ENCODE results near the gene CXCL13. TPM values are rescaled to one million over a fixed set of nuclear protein-coding genes. Genes with fewer than 3 reads are reported as not detected.
"Not testable (repeated sequence)": the region's sequence is repeated elsewhere in the genome, so short reads cannot be mapped to it uniquely, and the experiment has no call there.

The CXCL13 gene, protein sequence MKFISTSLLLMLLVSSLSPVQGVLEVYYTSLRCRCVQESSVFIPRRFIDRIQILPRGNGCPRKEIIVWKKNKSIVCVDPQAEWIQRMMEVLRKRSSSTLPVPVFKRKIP
- total RNA-seq = not detected
- total RNA-seq (2013) = not detected

DNA sequence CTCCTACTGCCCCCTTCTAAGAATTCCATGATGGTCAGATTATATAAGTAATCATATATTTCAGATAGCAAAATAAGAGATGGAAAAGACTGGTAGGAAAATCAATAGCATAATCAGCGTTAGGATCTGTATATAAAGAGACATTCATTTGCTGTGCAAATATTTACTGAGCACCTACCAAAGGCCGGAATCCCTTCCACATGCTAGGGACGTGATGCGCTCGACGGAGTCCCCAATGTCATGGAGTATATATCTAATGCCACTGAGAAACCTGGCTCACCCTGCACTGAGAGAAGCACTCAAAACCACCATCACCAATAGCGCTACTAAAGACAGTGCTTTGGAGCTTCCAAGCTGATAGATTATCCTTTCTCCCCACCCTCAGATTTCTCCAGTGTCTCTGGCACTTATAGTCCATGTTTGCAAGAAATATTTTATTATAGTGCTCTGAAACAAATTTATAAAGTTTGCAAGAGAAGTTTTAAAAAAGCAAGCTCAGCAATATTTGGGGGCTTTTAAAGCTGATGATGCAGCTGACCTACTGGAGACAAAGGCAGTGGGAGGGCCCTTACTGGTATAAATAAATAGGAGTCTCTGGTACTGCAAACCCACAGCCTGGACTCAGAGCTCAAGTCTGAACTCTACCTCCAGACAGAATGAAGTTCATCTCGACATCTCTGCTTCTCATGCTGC, at the start of gene CXCL13:
Gene CXCL13, plus strand, starts transcription at position 611 of the 693 bp plus-strand sequence. Its CDS starts 46 bp downstream, at position 657.
- H3K4me1 ChIP-seq (ENCODE audit: control insufficient read depth, insufficient read depth, low read length) = no peaks in the 10 kb centered on the region
- H3K36me3 Mint-ChIP-seq = no peaks in the 10 kb centered on the region
- peaks cover 0 to 19% of the 10 kb centered on the region in 2 donors for H3K27me3 Mint-ChIP-seq (ENCODE audit: low read depth in 2 of 2)
- no peak for ATAC-seq
- no peaks in the 10 kb centered on the region for H3K27me3 ChIP-seq (ENCODE audit: control insufficient read depth, insufficient read depth, low read length)
- no peaks in the 10 kb centered on the region for H3K9me3 ChIP-seq (ENCODE audit: control insufficient read depth, insufficient read depth, low read length)
- H3K9me3 Mint-ChIP-seq = no peaks in the 10 kb centered on the region
- H3K27ac ChIP-seq (ENCODE audit: low read length) = no peak within 1 kb of the TSS
- no peak within 1 kb of the TSS for H3K4me3 ChIP-seq (ENCODE audit: low read length)
- 93% methylated on average over 8 of the region's 8 CpGs for WGBS (ENCODE audit: insufficient coverage)
- no peaks in the 10 kb centered on the region for H3K4me1 Mint-ChIP-seq
- no peak within 1 kb of the TSS for H3K4me3 Mint-ChIP-seq
- no peaks in the 10 kb centered on the region for H3K36me3 ChIP-seq (ENCODE audit: control insufficient read depth, insufficient read depth, low read length)
- no peak for DNase-seq
- intact Hi-C loops (cut with micrococcal nuclease) = no loop called here
- TF ChIP-seq, protein P1, sequence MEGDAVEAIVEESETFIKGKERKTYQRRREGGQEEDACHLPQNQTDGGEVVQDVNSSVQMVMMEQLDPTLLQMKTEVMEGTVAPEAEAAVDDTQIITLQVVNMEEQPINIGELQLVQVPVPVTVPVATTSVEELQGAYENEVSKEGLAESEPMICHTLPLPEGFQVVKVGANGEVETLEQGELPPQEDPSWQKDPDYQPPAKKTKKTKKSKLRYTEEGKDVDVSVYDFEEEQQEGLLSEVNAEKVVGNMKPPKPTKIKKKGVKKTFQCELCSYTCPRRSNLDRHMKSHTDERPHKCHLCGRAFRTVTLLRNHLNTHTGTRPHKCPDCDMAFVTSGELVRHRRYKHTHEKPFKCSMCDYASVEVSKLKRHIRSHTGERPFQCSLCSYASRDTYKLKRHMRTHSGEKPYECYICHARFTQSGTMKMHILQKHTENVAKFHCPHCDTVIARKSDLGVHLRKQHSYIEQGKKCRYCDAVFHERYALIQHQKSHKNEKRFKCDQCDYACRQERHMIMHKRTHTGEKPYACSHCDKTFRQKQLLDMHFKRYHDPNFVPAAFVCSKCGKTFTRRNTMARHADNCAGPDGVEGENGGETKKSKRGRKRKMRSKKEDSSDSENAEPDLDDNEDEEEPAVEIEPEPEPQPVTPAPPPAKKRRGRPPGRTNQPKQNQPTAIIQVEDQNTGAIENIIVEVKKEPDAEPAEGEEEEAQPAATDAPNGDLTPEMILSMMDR (IDR thresholded peaks at IDR 0.05) = no peak
- no peak within 1 kb of the TSS for H3K27ac Mint-ChIP-seq

DNA sequence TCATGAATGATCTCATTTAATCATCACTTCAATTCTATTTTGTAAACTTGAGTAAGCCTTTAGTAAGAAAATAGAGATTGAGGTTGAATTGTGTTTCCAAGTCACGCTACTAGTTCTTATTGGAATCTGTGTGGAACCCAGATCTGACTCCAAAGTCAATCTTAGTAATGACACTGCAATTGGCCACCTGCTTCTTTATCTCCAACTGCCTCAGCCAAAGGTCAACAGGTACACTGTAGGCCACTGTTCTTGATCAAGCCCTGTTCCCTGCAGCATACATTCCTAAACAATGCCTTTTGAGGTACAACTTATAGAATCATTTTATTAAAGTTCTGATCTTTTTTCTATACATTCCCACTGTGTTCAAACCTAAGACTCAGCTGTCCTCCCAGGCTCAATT, 45.5 kb upstream of the CXCL13 start:
- ATAC-seq (no peak), DNase-seq (no peak)
- no peaks in the 10 kb centered on the region for H3K27me3 ChIP-seq (ENCODE audit: control insufficient read depth, insufficient read depth, low read length)
- intact Hi-C loops (cut with micrococcal nuclease) = no loop called here
- H3K4me3 Mint-ChIP-seq = no peak overlapping the region
- H3K27ac ChIP-seq (ENCODE audit: low read length) = no peak overlapping the region
- H3K4me3 ChIP-seq (ENCODE audit: low read length) = no peak overlapping the region
- H3K27me3 Mint-ChIP-seq (ENCODE audit: low read depth in 2 of 2) = peaks cover 0 to 2% of the 10 kb centered on the region in 2 donors
- peaks cover 4% of the 10 kb centered on the region for H3K9me3 ChIP-seq (ENCODE audit: control insufficient read depth, insufficient read depth, low read length)
- H3K27ac Mint-ChIP-seq = no peak overlapping the region
- no peaks in the 10 kb centered on the region for H3K4me1 Mint-ChIP-seq
- WGBS (ENCODE audit: insufficient coverage) = 81% methylated on average over 1 of the region's 1 CpG
- peaks cover 0 to 5% of the 10 kb centered on the region in 2 donors for H3K9me3 Mint-ChIP-seq
- H3K36me3 ChIP-seq (ENCODE audit: control insufficient read depth, insufficient read depth, low read length) = no peaks in the 10 kb centered on the region
- no peaks in the 10 kb centered on the region for H3K36me3 Mint-ChIP-seq
- TF ChIP-seq, protein P1 (IDR thresholded peaks at IDR 0.05) = no peak
- no peaks in the 10 kb centered on the region for H3K4me1 ChIP-seq (ENCODE audit: control insufficient read depth, insufficient read depth, low read length)

DNA sequence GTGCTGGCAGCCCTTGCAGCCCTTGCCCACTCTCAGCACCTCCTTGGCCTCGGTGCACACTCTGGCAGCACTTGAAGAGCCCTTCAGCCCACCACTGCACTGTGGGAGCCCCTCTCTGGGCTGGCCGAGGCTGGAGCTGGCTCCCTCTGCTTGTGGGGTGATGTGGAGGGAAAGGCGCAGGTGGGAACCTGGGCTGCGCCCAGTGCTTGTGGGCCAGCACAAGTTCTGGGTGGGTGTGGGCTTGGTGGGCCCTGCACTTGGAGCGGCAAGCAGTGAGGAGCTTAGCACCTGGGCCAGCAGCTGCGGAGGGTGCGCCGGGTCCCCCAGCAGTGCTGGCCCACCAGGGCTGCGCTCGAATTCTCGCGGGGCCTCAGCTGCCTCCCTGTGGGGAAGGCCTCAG, 43.9 kb upstream of the CXCL13 start:
- H3K27me3 ChIP-seq (ENCODE audit: control insufficient read depth, insufficient read depth, low read length); H3K9me3 Mint-ChIP-seq; ATAC-seq; H3K4me1 ChIP-seq (ENCODE audit: control insufficient read depth, insufficient read depth, low read length); H3K27me3 Mint-ChIP-seq (ENCODE audit: low read depth in 2 of 2); H3K4me3 ChIP-seq (ENCODE audit: low read length); H3K27ac Mint-ChIP-seq; H3K9me3 ChIP-seq (ENCODE audit: control insufficient read depth, insufficient read depth, low read length); H3K4me3 Mint-ChIP-seq; H3K4me1 Mint-ChIP-seq; H3K36me3 ChIP-seq (ENCODE audit: control insufficient read depth, insufficient read depth, low read length); H3K36me3 Mint-ChIP-seq; H3K27ac ChIP-seq (ENCODE audit: low read length); DNase-seq; intact Hi-C loops (cut with micrococcal nuclease): not testable (repeated sequence)
- WGBS (ENCODE audit: insufficient coverage) = over 99% methylated on average over 9 of the region's 12 CpGs

DNA sequence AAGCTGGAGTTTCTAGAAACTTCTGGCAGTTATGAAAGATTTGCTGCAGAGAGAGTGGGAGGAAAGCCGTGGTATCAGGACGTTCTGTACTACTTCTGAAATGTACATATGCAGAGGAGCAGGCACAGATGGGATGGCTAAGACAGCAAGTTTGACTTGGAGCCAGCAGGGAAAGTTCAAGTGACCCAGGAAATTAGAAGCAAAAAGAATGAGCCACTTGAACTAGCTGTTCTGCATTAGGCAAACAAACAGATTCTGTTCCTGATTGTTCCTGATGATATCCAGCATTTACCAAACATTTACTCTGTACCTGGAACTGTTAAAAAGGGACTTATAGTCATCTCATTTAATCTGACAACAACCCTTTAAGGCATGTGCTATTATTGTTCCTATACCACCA, 41.4 kb upstream of the CXCL13 start:
- Mint-ChIP-seq H3K4me1 (no peaks in the 10 kb centered on the region), H3K27ac (no peak overlapping the region), H3K36me3 (no peaks in the 10 kb centered on the region), H3K27me3 (ENCODE audit: low read depth in 2 of 2) (peaks cover 6 to 23% of the 10 kb centered on the region in 2 donors), H3K9me3 (no peaks in the 10 kb centered on the region), H3K4me3 (no peak overlapping the region)
- 55% methylated on average over 2 of the region's 2 CpGs for WGBS (ENCODE audit: insufficient coverage)
- DNase-seq (no peak), ATAC-seq (no peak)
- Histone ChIP-seq H3K27me3 (ENCODE audit: control insufficient read depth, insufficient read depth, low read length) (no peaks in the 10 kb centered on the region), H3K9me3 (ENCODE audit: control insufficient read depth, insufficient read depth, low read length) (no peaks in the 10 kb centered on the region), H3K36me3 (ENCODE audit: control insufficient read depth, insufficient read depth, low read length) (no peaks in the 10 kb centered on the region), H3K4me3 (ENCODE audit: low read length) (no peak overlapping the region), H3K4me1 (ENCODE audit: control insufficient read depth, insufficient read depth, low read length) (no peaks in the 10 kb centered on the region), H3K27ac (ENCODE audit: low read length) (no peak overlapping the region)
- TF ChIP-seq, protein P1 (IDR thresholded peaks at IDR 0.05) = no peak
- intact Hi-C loops (cut with micrococcal nuclease) = no loop called here
